Heart left ventricle (tissue), 13 donors: ENCODE results near the gene CTNNA1.

Source experiments
- CTCF ChIP-seq, 12 donors: fragments of 200-600 bp; sonication (generic) in 4 of 12; IDR thresholded peaks; one replicate each; pipeline versions ENCODE4 v1.5.0 to v1.8.0; 2018 to 2022; ENCODE audit warnings: antibody characterized with exemption in 12 of 12, mild to moderate bottlenecking in 5 of 12
- POLR2A ChIP-seq, 2 donors: fragments of 450-650 bp; IDR thresholded peaks; one replicate each; pipeline ENCODE4 v1.6.1; 2017; ENCODE audit warnings: antibody characterized with exemption in 2 of 2, mild to moderate bottlenecking in 2 of 2, moderate library complexity in 2 of 2
- donor health status: ischemic (EF 13 %, LVEDD 7.1; RV severe dilation, severe dysfunction).
- donor health status: DM: no; HTN: yes; CAD: no.
- donor health status: DM: no; HTN: no; CAD: no.
- donor health status: ischemic (EF 25% LVEDD 6.9; RV normal size, moderate dysfunction).
- donor health status: ischemic (EF 25% LVEDD 5.7; RV mildly dilated, moderate dysfunction).
- donor health status: ischemic (EF 35%, LVEDD 5.7; RV mildly dilated, moderate dysfunction).
- donor health status: nonischemic (EF 11% LVEDD 7.7; RV severe dilation, severe dysfunction).
- donor health status: DM: yes; HTN: yes; CAD: no.
- donor health status: PGD.
- donor health status: ischemic (EF 29% LVEDD 5.4; RV normal size, mild dysfunction).
- donor health status: nonischemic (EF 23%, LVEDD 6.1; RV moderate dilation, normal function).

GRCh38 chr5:138757061-138757776 is 4.0 kb downstream of the CTNNA1 start:
- TF ChIP-seq CTCF (IDR thresholded peaks at IDR 0.05) (no peak), POLR2A (IDR thresholded peaks at IDR 0.05) (no peak)
